ENCODE measurements around the gene ELL2.
A peak's percentile ranks its signal among the peaks of the same experiment; 100 is the strongest.

ELL2 gene

DNA sequence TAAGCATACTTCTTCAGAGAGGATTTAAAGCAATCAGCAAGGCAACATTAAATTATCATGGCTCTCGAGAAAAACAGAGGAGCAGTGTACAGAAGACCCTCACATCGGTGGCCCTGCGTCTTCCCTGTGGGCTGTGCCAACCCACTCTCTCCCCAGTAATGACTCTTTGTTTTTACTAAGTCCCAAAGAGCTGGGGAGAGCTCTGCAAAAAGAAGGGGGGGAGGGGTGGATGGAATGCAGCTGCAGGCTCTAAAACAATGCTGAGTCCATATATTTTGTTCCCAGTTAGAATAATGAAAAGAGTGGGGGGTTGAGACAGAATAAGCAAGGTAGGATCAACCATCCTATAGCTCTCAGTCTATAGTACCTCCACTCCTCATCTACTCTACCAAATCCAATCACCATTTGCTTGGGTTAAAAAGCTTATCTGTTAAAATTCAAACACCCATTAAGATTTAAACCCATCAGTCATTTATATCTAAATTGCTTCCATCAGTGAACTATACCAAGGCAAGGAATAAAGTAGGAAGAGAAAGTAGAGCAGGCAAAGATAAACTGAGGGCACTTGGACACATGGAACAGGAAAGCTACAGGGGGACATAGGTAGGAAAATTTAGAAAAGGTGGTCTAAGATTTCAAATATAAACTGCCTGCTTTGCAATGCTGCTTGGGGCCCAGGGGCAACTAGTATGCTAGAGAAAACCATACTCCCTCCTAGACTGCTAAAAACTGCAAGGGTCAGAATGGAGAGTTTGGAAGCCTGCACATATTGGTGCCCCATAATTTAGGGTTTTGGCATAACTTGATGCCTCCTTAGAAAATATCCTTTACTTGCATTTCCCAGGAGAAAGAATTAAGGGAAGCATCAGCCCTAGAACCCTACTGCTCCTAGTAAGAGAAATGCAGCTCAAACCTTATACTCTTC, 20.6 kb downstream of the ELL2 start:
- Histone ChIP-seq H3K4me3 (ENCODE audit: extremely low read depth, insufficient read depth, low read length, poor library complexity, severe bottlenecking) (no peak overlapping the region), H3K4me1 (ENCODE audit: control insufficient read depth, insufficient read depth, low read length, poor library complexity, severe bottlenecking) (peaks cover 21% of the 10 kb centered on the region), H3K36me3 (ENCODE audit: control insufficient read depth, insufficient read depth, low read length) (no peaks in the 10 kb centered on the region), H3K9me3 (ENCODE audit: control insufficient read depth, low read length) (no peaks in the 10 kb centered on the region), H3K27ac (ENCODE audit: low read depth, low read length, severe bottlenecking) (peak overlapping the region; percentile 61)
- WGBS, 2 experiments (ENCODE audit: insufficient coverage in 2 of 2): 26 to 39% methylated on average over 2 to 3 of the region's 3 CpGs

DNA sequence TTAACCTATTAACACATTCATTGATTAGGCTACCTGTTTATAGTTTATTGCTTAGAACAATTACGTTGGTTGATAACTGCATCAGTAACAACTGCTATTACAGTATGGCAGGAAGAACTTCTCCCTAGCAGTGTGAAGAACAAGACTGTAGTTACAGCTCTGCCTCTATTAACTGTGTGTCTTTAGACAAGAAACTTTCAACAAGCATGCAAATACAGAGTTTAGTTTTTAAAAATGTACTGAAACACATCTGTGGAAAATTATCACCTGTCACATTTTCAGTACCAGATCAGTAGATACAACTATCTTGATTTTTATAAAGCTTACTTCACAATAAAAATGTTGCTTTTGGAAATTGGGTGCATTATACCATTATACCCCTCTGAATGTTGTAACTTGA, 22.2 kb downstream of the ELL2 start:
- Histone ChIP-seq H3K36me3 (ENCODE audit: control insufficient read depth, insufficient read depth, low read length) (no peaks in the 10 kb centered on the region), H3K9me3 (ENCODE audit: control insufficient read depth, low read length) (no peaks in the 10 kb centered on the region), H3K4me3 (ENCODE audit: extremely low read depth, insufficient read depth, low read length, poor library complexity, severe bottlenecking) (no peak overlapping the region), H3K4me1 (ENCODE audit: control insufficient read depth, insufficient read depth, low read length, poor library complexity, severe bottlenecking) (peaks cover 21% of the 10 kb centered on the region), H3K27ac (ENCODE audit: low read depth, low read length, severe bottlenecking) (no peak overlapping the region)
- 88% methylated on average over 1 of the region's 1 CpG; no CpG with 5 or more reads in 1 of the 2 experiments for WGBS, 2 experiments (ENCODE audit: insufficient coverage in 2 of 2)

DNA sequence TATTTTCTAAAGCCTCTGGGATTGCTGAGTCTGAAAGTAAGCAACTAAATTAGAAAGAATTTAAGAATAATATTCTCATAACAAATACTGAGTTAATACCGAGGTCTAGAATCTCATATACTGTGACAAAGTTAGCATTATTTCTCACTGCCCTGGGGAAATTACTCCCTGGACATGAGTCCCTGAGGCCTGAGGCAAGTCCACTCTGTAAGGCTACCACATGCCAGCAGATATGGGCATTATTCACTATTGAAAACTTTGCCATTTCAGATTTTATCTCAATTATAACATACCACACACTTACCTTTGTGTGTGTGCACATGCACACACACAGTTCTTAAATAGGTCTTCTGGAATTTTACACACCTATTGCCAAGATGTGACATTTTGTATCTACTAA, 22.9 kb downstream of the ELL2 start:
- H3K27ac ChIP-seq (ENCODE audit: low read depth, low read length, severe bottlenecking): no peak overlapping the region
- H3K36me3 ChIP-seq (ENCODE audit: control insufficient read depth, insufficient read depth, low read length): no peaks in the 10 kb centered on the region
- 100% methylated on average over 1 of the region's 1 CpG for WGBS, 2 experiments (ENCODE audit: insufficient coverage in 2 of 2)
- H3K9me3 ChIP-seq (ENCODE audit: control insufficient read depth, low read length): no peaks in the 10 kb centered on the region
- H3K4me3 ChIP-seq (ENCODE audit: extremely low read depth, insufficient read depth, low read length, poor library complexity, severe bottlenecking): no peak overlapping the region
- H3K4me1 ChIP-seq (ENCODE audit: control insufficient read depth, insufficient read depth, low read length, poor library complexity, severe bottlenecking): peaks cover 21% of the 10 kb centered on the region

DNA sequence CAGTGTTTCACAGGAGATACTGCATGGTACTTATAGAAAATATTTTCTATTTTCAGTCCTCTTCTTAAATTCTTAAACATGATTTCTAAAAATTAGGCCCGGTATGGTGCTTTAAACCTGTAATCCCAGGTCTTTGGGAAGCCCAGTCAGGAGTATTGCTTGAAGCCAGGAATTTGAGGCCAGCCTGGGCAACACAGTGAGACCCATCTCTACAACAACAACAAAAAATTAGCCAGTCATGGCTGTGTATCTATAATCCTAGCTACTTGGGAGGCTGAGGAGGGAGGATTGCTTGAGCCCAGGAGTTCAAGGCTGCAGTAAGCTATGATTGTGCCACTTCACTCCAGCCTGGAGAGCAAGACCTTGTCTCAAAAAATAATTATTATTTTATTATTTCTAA, 23.3 kb downstream of the ELL2 start:
- no peaks in the 10 kb centered on the region for H3K36me3 ChIP-seq (ENCODE audit: control insufficient read depth, insufficient read depth, low read length)
- H3K4me1 ChIP-seq (ENCODE audit: control insufficient read depth, insufficient read depth, low read length, poor library complexity, severe bottlenecking): peaks cover 21% of the 10 kb centered on the region
- no peak overlapping the region for H3K27ac ChIP-seq (ENCODE audit: low read depth, low read length, severe bottlenecking)
- no peaks in the 10 kb centered on the region for H3K9me3 ChIP-seq (ENCODE audit: control insufficient read depth, low read length)
- H3K4me3 ChIP-seq (ENCODE audit: extremely low read depth, insufficient read depth, low read length, poor library complexity, severe bottlenecking): no peak overlapping the region
- no CpG with 5 or more reads among the region's 1 CpG for WGBS, 2 experiments (ENCODE audit: insufficient coverage in 2 of 2)

DNA sequence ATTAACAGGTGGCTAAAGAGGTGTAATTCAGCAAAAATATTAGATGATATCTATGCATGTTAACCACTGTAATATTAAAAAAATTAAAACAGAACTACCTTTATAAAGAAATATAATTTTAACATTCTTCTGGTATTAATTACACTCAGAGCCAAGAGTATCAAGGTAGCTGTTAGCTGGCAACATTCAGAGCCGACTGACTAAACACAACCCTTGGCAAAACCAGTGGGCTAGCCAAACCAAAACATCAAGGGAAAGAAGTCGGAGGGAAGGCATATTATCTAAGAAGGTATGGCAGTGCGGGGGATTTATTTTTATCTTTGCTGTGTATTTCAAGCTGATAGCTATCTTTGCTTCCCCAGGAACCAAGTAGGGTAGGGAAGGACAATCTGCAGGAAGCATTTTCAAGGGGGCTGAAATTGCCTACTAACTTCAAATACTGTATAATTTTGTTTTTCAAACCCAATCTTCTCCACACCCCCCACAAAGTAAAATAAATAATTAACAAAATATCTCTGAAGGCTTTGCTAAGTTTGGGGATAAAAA, 24.0 kb downstream of the ELL2 start:
- Histone ChIP-seq H3K4me1 (ENCODE audit: control insufficient read depth, insufficient read depth, low read length, poor library complexity, severe bottlenecking) (peaks cover 21% of the 10 kb centered on the region), H3K9me3 (ENCODE audit: control insufficient read depth, low read length) (no peaks in the 10 kb centered on the region), H3K36me3 (ENCODE audit: control insufficient read depth, insufficient read depth, low read length) (no peaks in the 10 kb centered on the region), H3K4me3 (ENCODE audit: extremely low read depth, insufficient read depth, low read length, poor library complexity, severe bottlenecking) (no peak overlapping the region), H3K27ac (ENCODE audit: low read depth, low read length, severe bottlenecking) (no peak overlapping the region)
- 100% methylated on average over 1 of the region's 3 CpGs; no CpG with 5 or more reads in 1 of the 2 experiments for WGBS, 2 experiments (ENCODE audit: insufficient coverage in 2 of 2)

DNA sequence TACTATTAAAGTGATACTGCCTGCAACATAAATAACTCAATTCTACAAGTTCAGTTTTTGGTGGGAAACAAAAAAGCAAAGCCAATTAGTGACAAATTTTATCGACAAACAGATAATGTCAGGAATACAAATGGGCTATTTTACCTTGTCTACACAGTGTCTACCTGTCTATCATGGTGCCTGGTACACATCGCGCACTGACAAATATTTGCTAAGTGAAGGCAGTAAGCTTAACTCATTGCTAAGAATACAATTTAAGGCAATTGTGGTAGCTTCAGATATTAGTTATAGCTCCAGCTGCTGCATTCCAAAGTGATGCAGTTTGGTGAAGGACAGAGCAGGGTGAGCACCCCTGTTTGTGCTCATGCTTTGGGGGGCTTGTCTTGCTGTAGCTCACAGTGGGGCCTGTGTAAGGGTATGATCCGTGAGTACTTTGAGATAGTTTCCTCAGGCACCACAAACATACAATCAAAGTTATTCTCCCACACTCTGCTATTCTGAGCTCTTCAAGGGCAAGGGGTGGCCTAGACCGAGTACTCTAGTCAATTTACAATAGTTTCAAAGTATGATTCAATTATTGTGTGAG, 24.7 kb downstream of the ELL2 start:
- Histone ChIP-seq H3K36me3 (ENCODE audit: control insufficient read depth, insufficient read depth, low read length) (no peaks in the 10 kb centered on the region), H3K4me1 (ENCODE audit: control insufficient read depth, insufficient read depth, low read length, poor library complexity, severe bottlenecking) (peaks cover 21% of the 10 kb centered on the region), H3K27ac (ENCODE audit: low read depth, low read length, severe bottlenecking) (no peak overlapping the region), H3K9me3 (ENCODE audit: control insufficient read depth, low read length) (no peaks in the 10 kb centered on the region), H3K4me3 (ENCODE audit: extremely low read depth, insufficient read depth, low read length, poor library complexity, severe bottlenecking) (no peak overlapping the region)
- WGBS, 2 experiments (ENCODE audit: insufficient coverage in 2 of 2): 97 to 100% methylated on average over 1 to 3 of the region's 5 CpGs

DNA sequence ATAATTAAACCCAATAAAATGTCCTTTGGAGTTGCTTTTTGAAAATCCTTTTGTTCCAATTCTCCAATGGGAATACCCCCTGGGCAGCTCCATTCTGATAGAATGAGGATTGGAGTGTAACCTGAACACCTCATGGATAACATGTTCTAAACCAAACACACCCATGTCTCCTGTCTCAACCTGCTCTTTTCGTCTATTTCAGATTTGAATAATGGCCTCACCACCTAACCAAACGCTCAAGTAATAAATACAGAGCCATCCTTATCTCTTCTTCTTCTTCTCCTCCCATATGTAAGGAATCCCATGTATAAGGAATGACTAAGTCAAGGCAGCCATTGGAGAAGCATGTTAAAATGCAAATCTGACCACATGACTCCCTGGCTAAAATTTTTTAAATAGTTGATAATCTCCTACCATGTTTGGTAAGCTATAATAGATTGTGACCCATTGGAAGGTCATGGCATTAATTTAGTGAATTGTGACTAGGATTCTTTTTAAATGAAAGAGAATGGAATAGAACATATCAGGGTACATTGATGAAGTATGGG, 26.0 kb downstream of the ELL2 start:
- no peak overlapping the region for H3K4me3 ChIP-seq (ENCODE audit: extremely low read depth, insufficient read depth, low read length, poor library complexity, severe bottlenecking)
- WGBS, 2 experiments (ENCODE audit: insufficient coverage in 2 of 2): 100% methylated on average over 1 of the region's 2 CpGs; no CpG with 5 or more reads in 1 of the 2 experiments
- no peaks in the 10 kb centered on the region for H3K9me3 ChIP-seq (ENCODE audit: control insufficient read depth, low read length)
- no peak overlapping the region for H3K27ac ChIP-seq (ENCODE audit: low read depth, low read length, severe bottlenecking)
- peaks cover 9% of the 10 kb centered on the region for H3K4me1 ChIP-seq (ENCODE audit: control insufficient read depth, insufficient read depth, low read length, poor library complexity, severe bottlenecking)
- H3K36me3 ChIP-seq (ENCODE audit: control insufficient read depth, insufficient read depth, low read length): peaks cover 3% of the 10 kb centered on the region

DNA sequence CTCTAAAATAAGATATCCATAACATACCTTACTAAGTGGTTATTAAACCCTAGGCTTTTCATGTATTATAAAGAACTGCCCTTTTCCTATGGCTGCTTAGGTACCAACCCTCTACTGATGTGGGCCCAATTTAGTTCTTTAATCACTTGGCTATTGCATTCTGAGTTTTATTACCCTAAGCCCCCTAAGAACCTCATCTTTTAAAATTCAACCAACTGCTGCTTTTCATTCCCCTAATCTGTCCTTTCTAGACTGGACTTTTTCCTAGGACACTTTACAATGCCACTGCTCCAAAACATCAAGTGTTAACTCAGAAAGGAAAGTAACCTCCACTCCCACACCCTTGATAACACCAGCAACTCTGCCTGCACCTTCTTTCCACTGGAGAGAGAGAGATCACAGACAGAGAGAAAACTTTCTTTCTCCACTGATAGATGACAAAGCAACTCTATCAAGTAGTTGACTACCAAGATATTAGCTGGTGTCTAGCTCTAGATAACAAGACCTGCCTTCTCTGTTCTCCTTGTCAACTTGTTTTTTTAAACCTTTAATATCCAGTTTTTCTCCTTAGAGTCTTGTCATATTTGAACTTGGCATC, 27.3 kb downstream of the ELL2 start:
- Histone ChIP-seq H3K36me3 (ENCODE audit: control insufficient read depth, insufficient read depth, low read length) (peaks cover 3% of the 10 kb centered on the region), H3K27ac (ENCODE audit: low read depth, low read length, severe bottlenecking) (no peak overlapping the region), H3K4me3 (ENCODE audit: extremely low read depth, insufficient read depth, low read length, poor library complexity, severe bottlenecking) (no peak overlapping the region), H3K9me3 (ENCODE audit: control insufficient read depth, low read length) (no peaks in the 10 kb centered on the region), H3K4me1 (ENCODE audit: control insufficient read depth, insufficient read depth, low read length, poor library complexity, severe bottlenecking) (peaks cover 5% of the 10 kb centered on the region)

DNA sequence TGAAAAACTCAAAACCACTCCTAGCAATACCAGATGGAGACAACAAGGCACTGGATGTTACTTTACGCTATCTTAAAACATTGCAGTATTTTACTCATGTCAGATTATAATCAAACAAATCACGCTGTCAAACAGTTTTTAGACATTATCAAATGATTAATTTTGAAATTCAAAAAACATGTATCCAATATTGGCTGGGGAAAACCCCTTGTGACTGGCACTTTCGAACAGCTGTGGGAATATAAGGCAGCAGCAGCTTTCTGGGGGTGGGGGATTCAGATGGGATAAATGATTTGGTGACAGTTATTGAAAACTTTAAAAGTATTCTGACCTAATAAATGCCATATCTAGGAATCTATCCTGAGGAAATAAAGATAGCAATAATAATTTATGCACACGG, 28.7 kb downstream of the ELL2 start:
- Histone ChIP-seq H3K27ac (ENCODE audit: low read depth, low read length, severe bottlenecking) (no peak overlapping the region), H3K36me3 (ENCODE audit: control insufficient read depth, insufficient read depth, low read length) (peaks cover 3% of the 10 kb centered on the region)
- WGBS, 2 experiments (ENCODE audit: insufficient coverage in 2 of 2): 100% methylated on average over 2 of the region's 4 CpGs; no CpG with 5 or more reads in 1 of the 2 experiments

DNA sequence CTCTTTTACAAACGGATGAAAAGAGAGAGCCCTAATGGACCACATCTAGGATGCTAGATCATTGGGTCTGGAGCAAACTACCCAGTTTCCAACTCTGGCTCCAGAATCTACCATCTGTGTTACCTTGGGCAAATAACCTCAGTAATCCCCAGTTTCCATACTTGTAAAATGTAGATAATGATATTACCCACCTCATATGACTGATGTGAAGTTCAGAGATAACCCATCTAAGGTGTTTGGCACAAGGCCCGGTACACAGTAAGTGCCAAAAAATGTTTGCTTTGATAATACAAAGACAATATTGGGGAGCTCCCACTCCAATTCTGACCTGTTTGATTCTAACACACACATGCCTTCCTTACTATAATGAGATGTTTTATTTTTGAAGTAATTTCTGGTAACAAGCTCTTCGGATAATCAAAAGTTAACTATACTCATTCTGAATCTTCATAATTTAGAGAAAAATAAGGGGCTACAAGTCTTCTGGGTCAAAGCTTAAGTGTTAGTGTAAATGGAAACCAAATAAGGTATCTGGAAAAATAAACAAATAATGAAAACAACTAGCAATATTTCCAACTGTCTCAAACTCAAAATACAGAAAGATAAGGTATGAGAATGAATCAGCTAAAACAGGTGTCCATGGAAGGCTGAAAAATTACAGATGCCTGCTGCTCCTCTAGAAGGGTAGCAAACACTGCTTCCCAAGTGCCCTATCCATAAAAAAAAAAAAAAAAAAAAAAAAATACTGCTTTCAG, 30.4 kb downstream of the ELL2 start:
- Histone ChIP-seq H3K27ac (ENCODE audit: low read depth, low read length, severe bottlenecking) (no peak overlapping the region), H3K4me3 (ENCODE audit: extremely low read depth, insufficient read depth, low read length, poor library complexity, severe bottlenecking) (no peak overlapping the region), H3K36me3 (ENCODE audit: control insufficient read depth, insufficient read depth, low read length) (peaks cover 3% of the 10 kb centered on the region), H3K9me3 (ENCODE audit: control insufficient read depth, low read length) (no peaks in the 10 kb centered on the region), H3K4me1 (ENCODE audit: control insufficient read depth, insufficient read depth, low read length, poor library complexity, severe bottlenecking) (no peaks in the 10 kb centered on the region)
- no CpG with 5 or more reads among the region's 3 CpGs for WGBS, 2 experiments (ENCODE audit: insufficient coverage in 2 of 2)

More for the DNA sequence above, 28.7 kb downstream of the ELL2 start:
- Histone ChIP-seq H3K4me1 (ENCODE audit: control insufficient read depth, insufficient read depth, low read length, poor library complexity, severe bottlenecking) (peaks cover 5% of the 10 kb centered on the region), H3K4me3 (ENCODE audit: extremely low read depth, insufficient read depth, low read length, poor library complexity, severe bottlenecking) (no peak overlapping the region), H3K9me3 (ENCODE audit: control insufficient read depth, low read length) (no peaks in the 10 kb centered on the region)

All from mesodermal cell (in vitro differentiated cells).